ENCODE results near the gene SLBP.
"Not testable (repeated sequence)": the region's sequence is repeated elsewhere in the genome, so short reads cannot be mapped to it uniquely, and the experiment has no call there.

SLBP gene

DNA sequence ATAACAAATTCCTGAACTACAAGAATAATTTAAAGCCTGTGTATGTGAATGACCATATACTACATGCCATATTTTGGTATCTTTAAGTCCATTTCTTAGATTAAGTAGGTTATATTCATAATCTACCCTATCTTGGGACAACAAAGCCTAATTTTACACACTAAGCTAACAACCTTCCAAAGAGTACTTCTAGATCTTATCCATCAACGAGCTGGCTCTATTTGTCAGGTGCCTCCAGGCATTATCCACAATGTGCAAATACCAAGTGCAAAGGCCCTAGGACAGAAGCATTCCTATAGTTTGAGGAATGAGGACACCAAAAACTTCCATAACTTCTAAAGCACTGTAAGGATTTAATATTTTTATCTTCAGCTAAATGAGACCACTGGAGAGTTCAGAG is 3.5 kb downstream of the SLBP start:
- no peak for DNase-seq (ENCODE audit: low spot score)

DNA sequence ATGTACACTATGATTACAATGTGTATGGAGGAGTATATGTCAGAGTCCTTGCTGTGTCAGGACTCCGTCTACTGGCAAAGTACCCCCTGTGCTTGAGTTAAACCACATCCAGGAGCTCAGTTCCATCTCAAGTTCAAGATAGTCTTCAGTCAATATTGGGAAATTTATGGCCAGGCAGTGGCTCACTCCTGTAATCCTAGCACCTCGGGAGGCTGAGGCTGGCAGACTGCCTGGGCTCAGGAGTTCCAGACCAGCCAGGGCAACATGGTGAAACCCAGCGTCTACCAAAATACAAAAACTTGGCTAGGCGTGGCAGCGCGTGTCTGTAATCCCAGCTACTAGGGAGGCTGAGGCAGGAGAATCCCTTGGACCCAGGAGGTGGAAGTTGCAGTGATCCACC is 5.8 kb downstream of the SLBP start:
- DNase-seq (ENCODE audit: low spot score), result no peak

DNA sequence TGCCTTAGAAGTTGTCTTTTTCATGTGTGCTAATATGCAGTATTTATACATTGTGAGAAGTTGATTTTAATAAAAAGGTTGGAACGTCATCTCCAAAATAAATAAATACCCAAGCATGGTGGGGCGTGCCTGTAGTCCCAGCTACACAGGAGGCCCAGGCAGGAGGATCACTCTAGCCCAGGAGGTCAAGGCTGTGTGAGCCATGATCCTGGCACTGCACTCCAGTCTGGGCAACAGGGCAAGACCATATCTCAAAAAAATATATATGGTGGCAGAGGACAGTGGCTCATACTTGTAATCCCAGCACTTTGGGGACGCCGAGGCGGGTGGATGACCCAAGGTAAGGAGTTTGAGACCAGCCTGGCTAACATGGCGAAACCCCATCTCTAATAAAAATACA is 6.4 kb downstream of the SLBP start:
- DNase-seq (ENCODE audit: low spot score), result no peak

DNA sequence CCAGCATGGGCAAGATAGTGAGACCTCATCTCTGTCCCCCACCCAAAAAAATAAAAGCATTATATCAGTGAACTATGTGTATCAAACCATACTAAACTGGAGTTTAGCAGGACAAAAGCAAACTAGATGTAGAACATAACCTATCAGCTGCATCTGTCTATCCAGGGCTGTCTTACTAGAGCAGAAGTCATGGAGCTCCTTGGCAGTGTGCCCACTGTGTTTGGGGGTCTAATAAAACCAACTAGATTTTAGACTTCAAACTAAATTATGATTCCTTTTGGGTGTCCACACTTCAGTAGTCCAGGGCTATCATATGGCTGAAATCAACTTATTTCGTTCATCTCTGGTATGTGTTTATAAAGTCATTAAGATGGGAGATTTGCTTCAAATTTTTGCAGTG is 8.3 kb downstream of the SLBP start:
- no peak for DNase-seq (ENCODE audit: low spot score)

DNA sequence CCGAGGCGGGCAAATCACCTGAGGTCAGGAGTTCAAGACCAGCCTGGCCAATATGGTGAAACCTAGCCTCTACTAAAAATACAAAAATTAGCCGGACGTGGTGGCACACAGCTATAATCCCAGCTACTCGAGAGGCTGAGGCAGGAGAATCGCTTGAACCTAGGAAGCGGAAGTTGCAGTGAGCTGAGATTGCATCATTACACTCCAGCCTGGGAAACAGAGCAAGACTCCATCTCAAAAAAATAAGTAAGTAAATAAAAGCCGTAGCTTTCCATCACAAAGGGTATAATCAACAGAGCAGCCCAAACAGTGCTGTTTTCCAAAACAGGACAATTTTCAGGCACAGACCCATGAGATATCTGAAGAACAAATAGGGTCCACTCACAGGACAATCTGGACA is 10.4 kb downstream of the SLBP start:
- DNase-seq (ENCODE audit: low spot score), result not testable (repeated sequence)

- peak; percentile 52 for DNase-seq (ENCODE audit: low spot score)
These were observed 16.2 kb downstream of the SLBP start for GRCh38 chr4:1695913-1696312.

- peak; percentile 67 for DNase-seq (ENCODE audit: low spot score)
These were observed 18.8 kb downstream of the SLBP start for GRCh38 chr4:1693131-1693896.

GRCh38 chr4:1691737-1692373 is 20.3 kb downstream of the SLBP start:
- DNase-seq (ENCODE audit: low spot score), result no peak

- no peak for DNase-seq (ENCODE audit: low spot score)
These were observed 21.4 kb downstream of the SLBP start for GRCh38 chr4:1690698-1691097.

DNA sequence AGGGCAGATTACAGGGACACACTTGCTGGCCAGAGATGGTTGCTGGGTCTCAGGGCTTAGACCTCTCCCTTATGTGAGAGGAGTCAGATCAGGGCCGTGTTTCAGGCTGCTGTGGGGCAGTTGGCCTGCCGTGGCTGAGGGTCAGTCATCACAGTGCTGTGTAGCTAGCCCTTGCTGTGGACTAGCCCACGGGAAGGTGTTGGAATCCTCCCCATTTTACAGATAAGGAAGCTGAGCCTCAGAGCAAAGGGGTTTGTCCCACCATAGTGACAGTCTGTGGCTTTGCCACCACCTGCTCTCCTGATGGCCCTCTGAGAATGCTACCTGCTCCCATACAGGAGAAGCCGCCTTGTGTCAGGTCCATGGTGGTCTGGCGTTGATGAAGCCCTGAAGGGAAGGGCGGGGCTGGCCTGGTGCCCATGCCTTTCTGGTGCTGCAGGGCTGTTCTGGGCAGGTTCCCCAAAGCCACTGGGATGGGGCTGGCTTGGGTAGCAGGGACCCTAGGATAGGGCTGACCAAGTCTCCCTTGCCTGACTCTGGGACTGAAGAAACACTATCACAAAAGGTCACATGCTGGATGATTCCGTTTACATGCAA is 25.6 kb downstream of the SLBP start:
- no peak for DNase-seq (ENCODE audit: low spot score)

DNA sequence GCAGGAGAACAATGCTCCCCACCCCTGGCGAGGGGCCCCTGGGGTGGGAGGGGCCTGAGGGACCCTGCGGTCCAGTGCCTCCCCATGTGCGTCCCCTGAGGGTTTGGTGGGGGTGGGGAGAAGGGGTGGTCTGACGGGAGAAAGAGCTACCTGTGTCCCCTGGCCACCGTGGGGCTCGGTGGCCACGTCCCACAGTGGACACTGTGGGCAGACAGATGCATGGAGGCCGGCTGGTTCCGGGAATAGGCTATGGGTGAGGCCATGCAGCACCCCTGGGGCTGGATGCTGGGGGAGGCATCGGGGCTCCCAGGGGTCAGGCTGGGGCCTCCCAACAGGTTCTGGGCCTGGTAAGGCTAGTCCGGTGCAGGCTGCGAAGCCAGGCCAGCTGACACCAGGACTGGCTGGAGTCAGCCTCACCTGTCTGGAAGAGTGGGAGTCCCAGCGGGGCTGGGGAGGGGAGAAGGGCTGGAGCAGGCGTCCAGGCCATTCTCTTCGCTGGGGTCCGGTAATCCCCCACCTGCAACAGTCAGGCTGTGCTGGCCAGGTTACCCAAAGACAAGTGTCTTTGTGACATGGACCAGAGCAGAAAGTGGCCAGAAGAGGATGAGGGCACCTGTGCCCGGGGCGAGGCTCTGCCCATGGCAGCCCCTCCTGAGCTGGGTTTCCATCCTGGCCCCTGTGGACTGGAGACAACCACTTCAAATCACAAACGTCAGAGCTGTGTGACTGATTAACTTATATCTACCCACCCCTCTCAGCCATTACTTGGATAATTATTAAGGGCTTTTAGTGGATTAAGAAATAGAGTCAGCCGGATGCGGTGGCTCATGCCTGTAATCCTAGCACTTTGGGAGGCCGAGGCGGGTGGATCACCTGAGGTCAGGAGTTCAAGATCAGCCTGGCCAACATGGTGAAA is 26.6 kb downstream of the SLBP start:
- no peak for DNase-seq (ENCODE audit: low spot score)

DNA sequence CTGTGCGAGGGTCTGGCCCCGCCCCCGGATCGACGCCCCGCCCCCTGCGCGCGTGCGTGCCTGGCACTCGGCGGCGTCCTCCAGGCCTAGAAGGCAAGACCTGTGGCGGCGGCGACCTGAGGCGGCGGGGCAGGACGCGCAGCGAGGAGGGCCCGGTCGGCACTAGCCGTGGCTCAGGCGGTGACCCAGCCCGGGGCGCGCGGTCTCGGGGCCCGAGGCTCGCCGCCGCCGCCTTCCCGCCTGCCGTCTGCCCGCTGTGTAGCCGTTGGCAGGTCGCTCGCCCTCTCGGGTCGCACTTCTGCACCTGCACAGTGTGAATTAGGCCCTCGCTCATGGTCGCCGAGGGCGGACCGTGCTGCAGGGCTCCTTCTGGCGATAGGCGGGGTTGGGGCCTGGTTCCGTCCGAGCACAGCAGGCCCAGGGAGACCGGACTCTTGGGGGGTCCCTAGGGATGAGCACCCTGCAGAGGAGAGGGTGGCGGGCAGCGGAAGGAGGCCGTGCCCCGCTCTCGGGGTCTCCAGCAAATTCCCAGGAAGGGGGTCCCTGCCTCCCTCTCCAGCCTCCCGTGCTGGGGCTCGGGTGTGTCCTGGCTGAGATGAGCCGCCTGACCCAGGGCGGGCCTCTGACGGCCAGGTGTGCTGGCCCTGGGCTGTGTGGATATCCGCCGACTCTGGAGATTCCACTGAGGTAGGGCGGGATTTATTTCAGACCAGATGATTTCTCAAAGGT is 27.4 kb downstream of the SLBP start:
- no peak for DNase-seq (ENCODE audit: low spot score)

DNA sequence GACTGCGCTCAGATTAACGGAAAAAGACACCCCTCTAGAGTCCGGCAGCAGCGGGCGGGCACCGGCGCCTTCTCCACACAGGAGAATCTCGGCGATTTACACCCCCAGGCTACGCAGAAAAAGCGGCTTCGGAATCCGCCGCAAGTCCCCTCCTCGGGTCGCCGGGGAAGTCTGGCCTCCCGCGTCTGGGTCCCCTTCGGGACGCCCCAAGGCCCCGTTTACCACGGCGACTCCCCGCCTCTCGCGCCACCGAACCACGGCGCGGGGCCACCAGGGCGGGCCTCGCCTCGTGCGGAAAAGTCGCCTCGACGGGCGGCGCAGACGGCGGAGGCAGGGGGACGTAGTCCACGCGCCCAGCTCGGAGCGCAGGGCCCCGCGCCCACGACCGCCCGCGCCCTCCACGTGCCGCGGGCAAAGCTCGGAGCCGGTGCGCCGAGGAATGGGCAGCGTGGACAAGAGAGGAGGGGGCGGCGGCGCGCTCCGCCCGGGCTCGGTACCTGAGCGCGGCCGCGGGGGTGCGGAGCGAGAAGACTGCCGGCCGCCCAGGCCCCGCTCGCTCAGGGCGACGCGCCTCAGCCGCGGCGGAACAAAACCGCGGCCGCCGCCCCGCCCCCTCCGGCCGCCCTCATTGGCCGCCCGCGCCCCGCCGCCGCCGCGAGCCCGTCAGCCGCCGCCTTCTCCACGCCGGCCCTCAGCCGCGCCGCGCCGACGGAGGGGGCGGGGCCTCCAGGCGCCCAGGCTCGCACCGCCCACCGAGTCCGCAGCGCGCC is 28.2 kb downstream of the SLBP start, which contains the start of gene FAM53A:
TSS of gene FAM53A (minus strand) at position 578 of the 770 bp plus-strand sequence. CDS start 15,572 bp downstream, outside the sequence.
- DNase-seq (ENCODE audit: low spot score), result peak; percentile 83

GRCh38 chr4:1683261-1683735 is 28.8 kb downstream of the SLBP start:
- peak; percentile 36 for DNase-seq (ENCODE audit: low spot score)

- DNase-seq (ENCODE audit: low spot score), result no peak
These were observed 29.3 kb downstream of the SLBP start for GRCh38 chr4:1682860-1683259.

DNA sequence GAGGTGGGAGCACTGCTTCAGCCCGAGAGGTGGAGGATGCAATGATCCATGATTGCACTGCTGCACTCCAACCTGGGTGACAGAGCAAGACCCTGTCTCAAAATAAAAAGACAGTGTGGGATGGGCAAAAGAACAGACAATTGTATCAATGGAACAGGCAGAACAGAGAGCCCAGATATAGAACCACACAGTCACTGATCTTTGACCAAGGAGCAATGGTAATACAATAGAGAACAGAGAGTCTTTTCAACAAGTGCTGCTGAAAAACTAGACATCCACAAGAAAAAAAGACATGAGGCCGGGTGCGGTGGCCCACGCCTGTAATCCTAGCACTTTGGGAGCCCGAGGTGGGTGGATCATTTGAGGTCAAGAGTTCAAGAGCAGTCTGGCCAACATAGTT is 33.9 kb downstream of the SLBP start:
- peak; percentile 52 for DNase-seq (ENCODE audit: low spot score)

GRCh38 chr4:1676605-1677525 is 35.3 kb downstream of the SLBP start:
- no peak for DNase-seq (ENCODE audit: low spot score)

DNA sequence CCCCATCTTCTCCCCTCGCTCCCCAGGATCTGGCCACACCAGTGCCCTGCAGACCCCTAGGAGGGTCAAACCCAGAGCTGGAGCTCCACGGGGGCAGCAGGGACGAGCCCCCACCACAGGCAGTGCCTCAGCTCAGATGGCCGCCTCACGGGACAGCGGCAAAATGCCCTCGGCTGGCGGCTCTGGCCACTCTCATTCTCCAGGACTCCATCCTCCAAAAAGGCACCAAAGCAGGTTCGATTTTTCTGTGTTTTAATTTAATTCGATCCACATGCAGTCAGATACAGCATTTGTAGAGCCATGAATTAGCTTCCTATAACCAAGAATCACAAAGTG is 36.3 kb downstream of the SLBP start:
- DNase-seq (ENCODE audit: low spot score), result no peak

DNA sequence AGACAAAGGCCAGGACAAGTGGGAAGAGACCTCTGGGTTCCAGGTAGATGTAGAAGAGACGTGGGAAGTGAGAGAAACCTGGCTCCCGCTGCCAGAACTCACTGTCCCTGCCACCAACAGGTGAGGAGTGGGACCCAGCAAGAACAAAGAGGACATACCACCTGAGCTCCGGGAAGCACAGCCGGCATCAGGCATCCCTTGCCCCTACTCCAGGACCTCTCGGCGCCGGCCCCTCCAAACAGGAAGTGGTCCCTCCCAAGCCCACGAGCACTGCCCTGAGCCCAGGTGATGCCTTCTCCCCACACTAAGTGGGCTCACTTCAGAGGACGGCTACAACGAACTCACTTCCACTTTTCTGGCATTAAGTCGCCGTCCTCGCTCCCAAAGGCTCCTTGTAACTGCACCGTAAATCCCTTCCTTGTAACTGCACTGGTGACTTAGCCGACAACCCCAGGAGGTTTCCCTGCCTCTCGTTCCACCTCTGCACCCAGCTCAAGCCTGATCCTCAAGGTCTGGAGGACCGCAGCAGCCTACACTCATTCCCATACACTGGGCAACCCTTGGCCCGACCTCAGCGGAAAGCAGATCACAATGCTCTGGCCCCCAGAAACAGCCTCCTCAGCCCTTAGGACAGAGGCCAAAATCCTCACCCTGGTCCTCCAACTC is 36.9 kb downstream of the SLBP start:
- DNase-seq (ENCODE audit: low spot score), result no peak
